Neuronal stem cell (in vitro differentiated cells): ENCODE measurements around the gene COG8.
A peak's percentile ranks its signal among the peaks of the same experiment; 100 is the strongest.

ENCODE experiments used
- DNase-seq: peaks from one replicate; pipeline ENCODE4 v3.0.0-alpha.2; 2013; ENCODE audit warnings: low spot score
- H2AFZ ChIP-seq: one replicate; pipeline ENCODE4 v1.6.1; 2013; ENCODE audit warnings: mild to moderate bottlenecking, low read length, inconsistent platforms
- H2AK5ac ChIP-seq: 2 replicates; pipeline ENCODE4 v1.6.1; 2013; ENCODE audit warnings: low read depth, mild to moderate bottlenecking, inconsistent platforms, low read length, moderate library complexity, mixed read lengths
- H2BK120ac ChIP-seq: 2 replicates; pipeline ENCODE4 v1.6.1; 2013; ENCODE audit warnings: low read depth, mild to moderate bottlenecking, inconsistent platforms, low read length, moderate library complexity, mixed read lengths
- H2BK12ac ChIP-seq: one replicate; pipeline ENCODE4 v1.6.1; 2013; ENCODE audit warnings: low read length, inconsistent platforms
- H2BK15ac ChIP-seq: 2 replicates; pipeline ENCODE4 v1.6.1; 2013; ENCODE audit warnings: mild to moderate bottlenecking, low read length, inconsistent platforms, mixed read lengths
- H2BK5ac ChIP-seq: one replicate; pipeline ENCODE4 v1.6.1; 2013; ENCODE audit warnings: inconsistent platforms, mild to moderate bottlenecking, low read length, moderate library complexity
- H3K14ac ChIP-seq: one replicate; pipeline ENCODE4 v1.6.1; 2013; ENCODE audit warnings: low read length, inconsistent platforms
- H3K18ac ChIP-seq: 2 replicates; pipeline ENCODE4 v1.6.1; 2013; ENCODE audit warnings: low read length, inconsistent platforms
- H3K23ac ChIP-seq: 2 replicates; pipeline ENCODE4 v1.6.1; 2013; ENCODE audit warnings: low read depth, mild to moderate bottlenecking, mixed read lengths, low read length, inconsistent platforms; ENCODE audit not compliant: poor library complexity
- H3K27ac ChIP-seq: replicated peaks from 3 replicates; pipeline ENCODE4 v1.5.1; 2013; ENCODE audit warnings: low read length, inconsistent platforms
- H3K27me3 ChIP-seq, 3 experiments: 2 replicates each; pipeline ENCODE4 v1.6.1; 2013; ENCODE audit warnings: low read length in 3 of 3, mild to moderate bottlenecking in 2 of 3, inconsistent platforms in 1 of 3, low read depth in 1 of 3, mixed read lengths in 1 of 3, moderate library complexity in 1 of 3; ENCODE audit not compliant: control insufficient read depth in 3 of 3, insufficient read depth in 3 of 3
- H3K36me3 ChIP-seq, 2 donors: replicated peaks in 1 of 2; 2 replicates each; pipeline ENCODE4 v1.6.1; 2013; ENCODE audit warnings: low read length in 2 of 2; ENCODE audit not compliant: control insufficient read depth in 2 of 2, insufficient read depth in 2 of 2
- H3K4ac ChIP-seq: 2 replicates; pipeline ENCODE4 v1.6.1; 2013; ENCODE audit warnings: inconsistent platforms, mild to moderate bottlenecking, low read length, moderate library complexity
- H3K4me1 ChIP-seq, 2 donors: 1 replicate in 1 of 2; 2 replicates in 1 of 2; pipeline ENCODE4 v1.6.1; 2013; ENCODE audit warnings: low read length in 2 of 2, low read depth in 1 of 2; ENCODE audit not compliant: control insufficient read depth in 2 of 2, insufficient read depth in 1 of 2
- H3K4me2 ChIP-seq: one replicate; pipeline ENCODE4 v1.6.1; 2013; ENCODE audit warnings: mild to moderate bottlenecking, low read length, inconsistent platforms; ENCODE audit not compliant: insufficient read depth, poor library complexity, severe bottlenecking
- H3K4me3 ChIP-seq, 2 donors: 2 replicates each; pipeline ENCODE4 v1.5.1; 2013; ENCODE audit warnings: low read length in 2 of 2, mild to moderate bottlenecking in 2 of 2, inconsistent platforms in 1 of 2, moderate library complexity in 1 of 2
- H3K79me1 ChIP-seq: one replicate; pipeline ENCODE4 v1.6.1; 2013; ENCODE audit warnings: low read depth, mild to moderate bottlenecking, inconsistent platforms, low read length, moderate library complexity
- H3K9ac ChIP-seq: one replicate; pipeline ENCODE4 v1.6.1; 2013; ENCODE audit warnings: mild to moderate bottlenecking, low read depth, low read length, inconsistent platforms; ENCODE audit not compliant: poor library complexity
- H3K9me3 ChIP-seq, 2 donors: replicated peaks in 1 of 2; 2 replicates each; pipeline versions ENCODE3 to v1.6.1; 2013; ENCODE audit warnings: low read length in 2 of 2, mild to moderate bottlenecking in 2 of 2, inconsistent platforms in 1 of 2, low read depth in 1 of 2, mixed read lengths in 1 of 2, moderate library complexity in 1 of 2; ENCODE audit not compliant: control insufficient read depth in 2 of 2, insufficient read depth in 1 of 2
- H4K8ac ChIP-seq: one replicate; pipeline ENCODE4 v1.6.1; 2013; ENCODE audit warnings: low read depth, mild to moderate bottlenecking, inconsistent platforms, low read length, moderate library complexity
- H4K91ac ChIP-seq: one replicate; pipeline ENCODE4 v1.6.1; 2013; ENCODE audit warnings: low read length, low read depth, mild to moderate bottlenecking, inconsistent platforms; ENCODE audit not compliant: poor library complexity
- WGBS, 2 donors: extraction: QIAGEN DNeasy Blood & Tissue Kit; methylation state at CpG; one replicate each; pipeline ENCODE4 v1.1.7; 2013; ENCODE audit warnings: missing lambda C conversion rate in 2 of 2, mixed read lengths in 1 of 2; ENCODE audit not compliant: insufficient read length in 2 of 2, insufficient replicate concordance in 1 of 2; ENCODE audit errors: extremely low coverage in 2 of 2; 5-methylcytosine and 5-hydroxymethylcytosine counted together

COG8 gene

DNA sequence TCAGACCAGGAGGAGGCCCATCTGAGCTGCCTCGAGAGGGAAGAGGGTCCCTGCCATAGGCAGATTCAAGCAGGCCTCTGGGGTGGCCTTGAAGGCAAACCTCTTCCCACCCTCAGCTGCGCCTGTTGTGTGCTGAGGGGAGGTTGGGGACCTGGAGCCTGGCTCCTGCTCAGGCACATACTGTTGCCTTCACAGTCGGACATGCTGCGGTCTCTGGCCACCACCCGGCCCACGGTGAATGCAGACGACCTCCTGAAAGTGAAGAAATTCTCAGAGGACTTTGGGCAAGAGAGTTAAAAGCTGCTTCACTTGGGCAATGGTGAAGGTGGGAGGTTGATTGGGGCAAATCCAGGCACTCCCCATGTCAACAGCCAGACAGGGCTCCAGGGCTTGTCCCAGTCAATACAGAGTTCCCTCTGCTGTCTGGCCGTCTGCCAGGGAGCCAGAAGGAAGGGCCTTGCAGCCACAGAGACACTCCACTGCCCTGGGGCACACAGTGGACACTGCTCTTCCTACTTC, 15.3 kb downstream of the COG8 start:
- Histone ChIP-seq H3K27ac (no peak overlapping the region), H2BK120ac (no peak overlapping the region)

DNA sequence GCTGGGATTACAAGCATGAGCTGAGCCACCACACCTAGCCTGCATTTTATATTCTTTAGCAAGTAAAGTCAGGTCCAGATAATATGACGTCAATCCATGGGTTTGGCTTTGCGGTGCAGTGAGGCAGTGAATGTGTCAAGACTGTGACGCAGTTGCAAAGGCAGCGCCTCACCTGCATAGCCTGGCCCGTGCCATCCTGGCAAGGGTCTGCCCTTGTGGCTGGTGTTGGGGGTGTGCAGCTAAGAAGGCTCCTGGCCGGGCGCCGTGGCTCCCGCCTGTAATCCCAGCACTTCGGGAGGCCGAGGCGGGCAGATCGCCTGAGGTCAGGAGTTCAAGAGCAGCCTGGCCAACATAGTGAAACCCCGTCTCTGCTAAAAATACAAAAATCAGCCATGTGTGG, 15.9 kb downstream of the COG8 start:
- Histone ChIP-seq H2BK15ac (no peak overlapping the region), H3K4me1 (peaks cover 2 to 3% of the 10 kb centered on the region in 2 donors), H3K4me2 (no peak overlapping the region), H2AK5ac (no peak overlapping the region), H3K14ac (no peak overlapping the region), H3K9ac (no peak overlapping the region), H2BK5ac (no peak overlapping the region), H3K9me3 (peaks cover 0 to 2% of the 10 kb centered on the region in 2 donors), H4K8ac (peak overlapping the region; percentile 26), H4K91ac (no peak overlapping the region), H3K18ac (no peak overlapping the region), H3K36me3 (peaks cover 76 to 98% of the 10 kb centered on the region in 2 donors), H3K27ac (no peak overlapping the region), H2BK12ac (no peak overlapping the region), H3K79me1 (peaks cover 17% of the 10 kb centered on the region), H3K4ac (no peak overlapping the region), H2BK120ac (no peak overlapping the region), H3K4me3 (peak overlapping the region in 1 of 2 donors; percentile 47), H3K27me3 (no peaks in the 10 kb centered on the region), H2AFZ (no peak overlapping the region), H3K23ac (no peak overlapping the region)
- no peak for DNase-seq
- WGBS, 2 donors = no CpG with 5 or more reads among the region's 14 CpGs

More for the DNA sequence above, 15.3 kb downstream of the COG8 start:
- H3K4me1 ChIP-seq = peaks cover 2 to 7% of the 10 kb centered on the region in 2 donors
- no peaks in the 10 kb centered on the region for H3K27me3 ChIP-seq
- DNase-seq = no peak
- peaks cover 77 to 98% of the 10 kb centered on the region in 2 donors for H3K36me3 ChIP-seq
- H3K4ac ChIP-seq = no peak overlapping the region
- H2BK5ac ChIP-seq = no peak overlapping the region
- H4K8ac ChIP-seq = no peak overlapping the region
- no peak overlapping the region for H4K91ac ChIP-seq
- no CpG with 5 or more reads among the region's 8 CpGs for WGBS, 2 donors
- no peak overlapping the region for H2AK5ac ChIP-seq
- H3K4me3 ChIP-seq = no peak overlapping the region
- peaks cover 17% of the 10 kb centered on the region for H3K79me1 ChIP-seq
- no peak overlapping the region for H3K23ac ChIP-seq
- H2BK15ac ChIP-seq = no peak overlapping the region
- peaks cover 0 to 2% of the 10 kb centered on the region in 2 donors for H3K9me3 ChIP-seq
- H2BK12ac ChIP-seq = no peak overlapping the region
- H2AFZ ChIP-seq = no peak overlapping the region
- no peak overlapping the region for H3K9ac ChIP-seq
- no peak overlapping the region for H3K4me2 ChIP-seq
- H3K18ac ChIP-seq = no peak overlapping the region
- H3K14ac ChIP-seq = no peak overlapping the region

DNA sequence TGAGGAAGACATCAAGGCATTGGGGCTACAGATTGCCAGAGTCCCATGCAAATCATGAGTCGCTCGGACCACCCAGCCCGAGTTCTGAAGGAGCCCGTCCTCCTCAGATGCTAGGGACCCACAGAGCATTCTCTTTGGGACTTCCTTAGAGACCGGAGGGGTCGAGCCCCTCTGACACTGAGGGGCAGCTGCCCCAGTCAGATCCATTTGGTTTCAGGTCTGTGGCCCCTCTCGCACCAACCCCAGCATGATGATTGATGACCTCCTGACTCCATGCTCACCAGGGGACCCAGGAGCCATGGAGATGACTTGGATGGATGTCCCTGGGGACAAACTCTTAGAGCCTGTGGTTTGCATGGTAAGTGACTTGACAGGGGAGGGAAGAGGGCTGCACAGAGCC, 17.0 kb downstream of the COG8 start:
- H3K9me3 ChIP-seq = peaks cover 0 to 2% of the 10 kb centered on the region in 2 donors
- WGBS, 2 donors = no CpG with 5 or more reads among the region's 7 CpGs
- H3K23ac ChIP-seq = no peak overlapping the region
- no peak overlapping the region for H2BK15ac ChIP-seq
- H3K36me3 ChIP-seq = peaks cover 75 to 96% of the 10 kb centered on the region in 2 donors
- H2BK12ac ChIP-seq = no peak overlapping the region
- no peak overlapping the region for H3K27ac ChIP-seq
- no peak for DNase-seq
- H3K14ac ChIP-seq = no peak overlapping the region
- no peak overlapping the region for H4K91ac ChIP-seq
- no peak overlapping the region for H2AK5ac ChIP-seq
- H2BK5ac ChIP-seq = no peak overlapping the region
- H3K4ac ChIP-seq = no peak overlapping the region
- peak overlapping the region; percentile 57 for H4K8ac ChIP-seq
- no peak overlapping the region for H2AFZ ChIP-seq
- H3K27me3 ChIP-seq = no peaks in the 10 kb centered on the region
- no peak overlapping the region for H3K4me2 ChIP-seq
- no peak overlapping the region for H3K18ac ChIP-seq
- H3K4me1 ChIP-seq = no peaks in the 10 kb centered on the region
- no peak overlapping the region for H3K9ac ChIP-seq
- H3K79me1 ChIP-seq = peaks cover 15% of the 10 kb centered on the region
- H3K4me3 ChIP-seq = no peak overlapping the region
- no peak overlapping the region for H2BK120ac ChIP-seq

DNA sequence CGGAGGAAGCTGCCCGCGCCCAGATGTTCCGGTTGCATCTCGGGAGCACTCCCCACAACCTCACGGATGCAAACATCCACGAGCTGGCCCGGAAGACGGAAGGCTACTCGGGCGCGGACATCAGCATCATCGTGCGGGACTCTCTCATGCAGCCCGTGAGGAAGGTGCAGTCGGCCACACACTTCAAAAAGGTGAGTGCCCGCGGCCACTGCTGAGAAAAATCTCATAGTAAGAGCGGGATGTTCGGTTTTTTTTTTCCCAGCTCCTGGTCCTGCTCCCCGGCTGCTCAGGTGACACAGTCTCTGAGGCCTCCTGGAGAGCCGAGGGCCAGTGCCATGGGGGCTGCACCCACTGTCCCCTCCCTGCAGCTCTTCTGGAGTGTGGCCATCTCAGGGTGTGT, 18.3 kb downstream of the COG8 start:
- H2BK12ac ChIP-seq = no peak overlapping the region
- peaks cover 0 to 2% of the 10 kb centered on the region in 2 donors for H3K9me3 ChIP-seq
- no peaks in the 10 kb centered on the region for H3K27me3 ChIP-seq
- no peak overlapping the region for H4K91ac ChIP-seq
- no peak overlapping the region for H4K8ac ChIP-seq
- no peak overlapping the region for H3K23ac ChIP-seq
- no peak overlapping the region for H3K4me3 ChIP-seq
- no CpG with 5 or more reads among the region's 22 CpGs for WGBS, 2 donors
- no peak overlapping the region for H3K14ac ChIP-seq
- peaks cover 21% of the 10 kb centered on the region for H3K79me1 ChIP-seq
- DNase-seq = no peak
- no peak overlapping the region for H3K27ac ChIP-seq
- no peak overlapping the region for H3K4me2 ChIP-seq
- peaks cover 76 to 96% of the 10 kb centered on the region in 2 donors for H3K36me3 ChIP-seq
- no peak overlapping the region for H2AFZ ChIP-seq
- H3K4me1 ChIP-seq = no peaks in the 10 kb centered on the region
- no peak overlapping the region for H2BK5ac ChIP-seq
- H3K18ac ChIP-seq = no peak overlapping the region
- no peak overlapping the region for H3K9ac ChIP-seq
- H3K4ac ChIP-seq = no peak overlapping the region
- no peak overlapping the region for H2BK15ac ChIP-seq
- no peak overlapping the region for H2AK5ac ChIP-seq
- no peak overlapping the region for H2BK120ac ChIP-seq
